Epithelial cell of proximal tubule (primary cell): ENCODE data around the gene HOXC5. TPM values are rescaled to one million over a fixed set of nuclear protein-coding genes. Genes with fewer than 3 reads are reported as not detected.

ENCODE experiments used
- DNase-seq: peaks from one replicate; pipeline ENCODE4 v3.0.0-alpha.2; 2011; ENCODE audit warnings: low read depth
- H3K4me3 ChIP-seq: 2 replicates; pipeline ENCODE4 v1.5.1; 2011; ENCODE audit warnings: low read depth, mild to moderate bottlenecking, low read length
- CTCF ChIP-seq: conservative IDR thresholded peaks from 2 replicates; pipeline ENCODE4 v1.5.1; 2012; ENCODE audit warnings: low read depth, mild to moderate bottlenecking, low read length
- total RNA-seq: library from RNA; depleted of rRNA; stranded (reverse); fragments of >200 nt; gene quantifications from 2 replicates; pipeline ENCODE4 v1.2.3, GENCODE V29; 2015

Gene HOXC5
- total RNA-seq, 1 donor from 2014 or later, result 1.2 TPM

- H3K4me3 ChIP-seq, result peak overlapping the region; percentile 15
- TF ChIP-seq CTCF, result no peak
- no peak for DNase-seq
These were observed 9.6 kb upstream of the HOXC5 start for GRCh38 chr12:54022960-54023884.

GRCh38 chr12:54024127-54024526, 8.7 kb upstream of the HOXC5 start:
- TF ChIP-seq CTCF, result no peak
- DNase-seq, result no peak
- H3K4me3 ChIP-seq, result peak overlapping the region; percentile 27

- H3K4me3 ChIP-seq, result no peak overlapping the region
These were observed 8.1 kb upstream of the HOXC5 start for GRCh38 chr12:54024581-54025305.

GRCh38 chr12:54025499-54026405, 7.1 kb upstream of the HOXC5 start:
- no peak for DNase-seq
- no peak for TF ChIP-seq CTCF
- H3K4me3 ChIP-seq, result no peak overlapping the region

More at GRCh38 chr12:54024581-54025305, 8.1 kb upstream of the HOXC5 start:
- DNase-seq, result no peak
- TF ChIP-seq CTCF, result no peak

- DNase-seq, result no peak
- H3K4me3 ChIP-seq, result no peak overlapping the region
- TF ChIP-seq CTCF, result no peak
These were observed 6.0 kb upstream of the HOXC5 start for GRCh38 chr12:54026640-54027441.

GRCh38 chr12:54027442-54027786, 5.4 kb upstream of the HOXC5 start:
- no peak overlapping the region for H3K4me3 ChIP-seq
- no peak for TF ChIP-seq CTCF
- no peak for DNase-seq
